GM18517 (cell line): ENCODE measurements around the gene IBSP.

Source experiments
- ATAC-seq: cut with Tn5 transposase; IDR thresholded peaks from one replicate; pipeline ENCODE4 v1.9.1; 2021; ENCODE audit warnings: mild to moderate bottlenecking, moderate library complexity; ENCODE audit not compliant: unreplicated experiment

The IBSP gene

DNA sequence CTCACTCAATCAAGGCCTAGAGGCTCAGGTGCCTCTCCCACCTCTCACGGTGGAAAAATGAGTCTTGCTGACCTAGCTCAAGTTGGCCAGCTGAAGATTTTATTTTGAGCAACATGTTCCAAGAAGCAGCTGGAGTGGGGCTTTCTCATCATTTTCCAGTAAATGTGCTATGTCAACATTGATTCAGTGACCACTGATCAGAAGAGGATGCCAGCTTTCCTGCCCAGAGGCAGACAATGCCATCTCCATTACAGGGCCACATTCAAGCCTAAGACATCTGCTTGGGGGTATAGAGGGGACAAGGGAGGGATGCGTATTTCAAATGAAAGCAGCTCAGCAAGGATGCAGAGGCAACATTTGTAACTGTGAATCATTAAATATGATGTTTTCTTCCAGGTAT is 36.4 kb downstream of the IBSP start:
- ATAC-seq, result no peak

DNA sequence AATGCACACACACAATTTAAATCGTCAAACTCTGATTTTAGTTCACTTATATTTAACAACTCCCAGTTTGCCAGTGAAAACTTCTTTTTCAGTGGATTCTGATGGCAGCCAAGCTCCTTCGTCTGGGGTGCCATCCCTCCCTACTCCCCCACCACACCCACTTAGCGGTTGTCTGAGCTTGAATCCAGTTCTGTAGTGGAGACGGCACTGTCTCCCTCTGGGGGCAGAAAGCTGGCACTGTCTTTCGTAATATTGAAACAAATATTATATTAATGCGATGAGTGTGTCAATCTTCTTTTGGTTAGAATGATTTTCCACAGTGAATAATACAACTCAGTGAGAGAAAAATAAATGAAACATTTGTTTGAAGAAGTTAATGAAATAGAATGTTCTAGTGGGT is 38.9 kb downstream of the IBSP start:
- no peak for ATAC-seq

GRCh38 chr4:87838890-87839591 is 39.7 kb downstream of the IBSP start:
- ATAC-seq, result no peak

GRCh38 chr4:87839592-87839946 is 40.2 kb downstream of the IBSP start:
- no peak for ATAC-seq

DNA sequence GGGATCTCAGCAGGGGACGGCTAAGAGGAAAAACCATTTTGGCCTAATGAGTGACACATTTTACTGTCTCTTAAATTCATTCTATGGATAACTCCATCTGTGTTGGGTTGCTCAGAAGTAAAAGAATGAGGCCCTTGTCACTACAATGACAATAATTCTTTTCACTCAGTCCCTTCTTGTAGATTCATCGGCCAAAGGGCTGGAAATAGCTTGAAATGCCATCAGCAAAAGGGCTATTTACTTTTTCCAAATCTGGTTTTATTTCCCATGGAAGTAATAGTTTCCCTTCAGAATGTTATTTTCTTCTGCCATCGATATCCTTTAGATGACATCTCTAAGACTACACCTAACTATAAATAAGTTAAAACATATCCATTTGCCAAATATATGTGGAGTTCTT is 40.8 kb downstream of the IBSP start:
- no peak for ATAC-seq

DNA sequence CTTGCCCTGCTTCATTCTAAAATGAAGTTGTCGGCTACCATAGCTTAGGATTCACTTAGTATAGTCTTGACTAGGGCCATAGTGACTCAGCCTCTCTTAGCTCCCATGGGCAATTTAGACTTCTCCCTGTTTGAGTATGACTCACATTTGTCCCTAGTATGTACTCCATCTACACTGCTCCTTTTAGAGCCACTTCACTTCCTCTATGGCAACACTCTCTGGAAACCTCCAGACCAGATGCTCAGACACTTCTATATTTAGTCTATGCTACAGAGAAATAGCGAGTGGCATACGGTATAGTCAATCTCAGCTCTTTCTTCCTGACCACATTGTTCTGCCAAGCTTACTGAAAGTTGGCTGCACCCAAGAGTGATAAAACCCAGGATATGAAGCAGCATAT is 44.6 kb downstream of the IBSP start:
- ATAC-seq, result no peak

- no peak for ATAC-seq
Measured at GRCh38 chr4:87844452-87844851, 45.1 kb downstream of the IBSP start.

DNA sequence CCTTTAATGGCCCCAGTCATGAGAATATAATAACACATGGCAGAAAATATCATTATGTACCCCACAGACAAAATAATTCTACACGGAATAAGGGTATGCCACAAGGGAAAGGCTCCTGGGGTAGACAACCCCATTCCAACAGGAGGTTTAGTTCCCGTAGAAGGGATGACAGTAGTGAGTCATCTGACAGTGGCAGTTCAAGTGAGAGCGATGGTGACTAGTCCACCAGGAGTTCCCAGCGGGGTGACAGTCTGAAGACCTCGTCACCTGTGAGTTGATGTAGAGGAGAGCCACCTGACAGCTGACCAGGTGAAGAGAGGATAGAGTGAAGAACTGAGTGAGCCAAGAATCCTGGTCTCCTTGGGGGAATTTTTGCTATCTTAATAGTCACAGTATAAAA is 46.9 kb downstream of the IBSP start:
- no peak for ATAC-seq

DNA sequence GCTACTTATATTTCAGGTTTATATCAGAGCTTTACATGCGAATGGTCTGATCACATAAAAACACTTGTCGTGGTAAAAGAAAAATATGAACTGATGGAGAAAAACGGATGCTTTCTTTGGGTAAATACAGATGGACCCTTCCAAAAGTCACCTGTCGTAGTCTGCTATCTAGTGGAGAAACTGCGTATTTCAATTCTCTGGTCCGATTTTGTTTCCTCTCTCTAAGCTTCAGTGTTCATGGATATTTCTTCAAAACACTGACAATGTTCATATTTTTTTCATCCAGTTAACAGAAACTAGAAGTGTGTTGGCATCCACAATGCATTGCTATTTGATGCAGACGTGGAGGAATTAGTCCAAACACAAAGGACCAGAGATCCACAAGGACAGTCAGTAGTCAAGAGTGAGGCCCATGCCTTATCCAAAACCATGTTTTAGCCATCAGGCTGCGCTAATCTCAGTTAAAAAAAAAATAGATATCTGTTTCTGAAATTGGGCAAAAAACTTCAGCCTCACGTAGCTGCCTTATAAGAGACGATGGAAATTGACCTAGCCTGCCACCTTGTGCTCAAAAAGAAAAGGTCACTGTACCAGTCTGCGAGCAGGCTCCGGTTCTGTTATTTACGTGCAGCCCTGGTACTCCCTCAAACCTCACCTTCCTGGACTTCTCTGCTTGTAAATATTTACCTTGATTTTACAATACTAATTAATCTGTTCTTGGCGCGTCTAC is 49.4 kb downstream of the IBSP start:
- ATAC-seq, result peak; percentile 84

- no peak for ATAC-seq
Measured at GRCh38 chr4:87849612-87850011, 50.3 kb downstream of the IBSP start.

DNA sequence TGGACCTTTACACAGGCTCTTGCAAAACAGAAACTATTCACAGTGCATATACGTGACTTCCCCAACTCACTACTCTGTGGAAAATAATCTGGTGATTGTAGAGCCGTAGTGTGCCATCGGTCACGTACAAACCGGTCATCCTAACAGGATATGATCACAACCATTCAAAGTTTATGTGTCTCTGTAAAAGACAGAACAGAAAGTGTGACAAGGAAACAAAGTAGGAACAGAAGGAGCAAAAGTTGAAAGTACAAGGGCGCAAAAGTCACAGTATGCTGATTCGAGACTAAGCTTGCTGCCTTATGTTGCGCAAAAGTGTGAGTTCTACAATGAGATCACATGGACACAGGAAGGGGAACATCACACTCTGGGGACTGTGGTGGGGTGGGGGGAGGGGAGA is 52.0 kb downstream of the IBSP start:
- ATAC-seq, result no peak

- ATAC-seq, result no peak
Measured at GRCh38 chr4:87851953-87852352, 52.6 kb downstream of the IBSP start.

DNA sequence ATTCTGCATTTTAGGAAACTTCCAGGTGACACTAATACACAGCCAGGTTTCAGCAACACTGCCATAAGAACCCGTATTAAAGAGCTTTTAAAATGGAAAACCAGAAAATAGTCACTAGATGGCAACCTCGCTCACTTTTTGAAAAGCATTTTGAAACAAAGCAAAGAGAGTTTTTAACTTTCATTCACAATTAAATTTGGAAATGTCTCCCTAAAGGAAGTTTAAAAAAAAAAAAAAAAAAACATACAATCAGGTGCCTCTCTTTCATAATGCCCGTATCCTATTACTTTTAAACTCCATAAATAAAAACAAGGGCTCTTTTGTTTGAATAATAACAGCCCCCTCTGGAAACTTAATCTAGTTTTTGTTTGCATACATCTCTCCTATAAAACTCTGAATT is 53.8 kb downstream of the IBSP start:
- ATAC-seq, result no peak

- no peak for ATAC-seq
Measured at GRCh38 chr4:87853891-87854290, 54.5 kb downstream of the IBSP start.

GRCh38 chr4:87855559-87855958 is 56.2 kb downstream of the IBSP start:
- ATAC-seq, result no peak

GRCh38 chr4:87856816-87857215 is 57.5 kb downstream of the IBSP start:
- no peak for ATAC-seq

DNA sequence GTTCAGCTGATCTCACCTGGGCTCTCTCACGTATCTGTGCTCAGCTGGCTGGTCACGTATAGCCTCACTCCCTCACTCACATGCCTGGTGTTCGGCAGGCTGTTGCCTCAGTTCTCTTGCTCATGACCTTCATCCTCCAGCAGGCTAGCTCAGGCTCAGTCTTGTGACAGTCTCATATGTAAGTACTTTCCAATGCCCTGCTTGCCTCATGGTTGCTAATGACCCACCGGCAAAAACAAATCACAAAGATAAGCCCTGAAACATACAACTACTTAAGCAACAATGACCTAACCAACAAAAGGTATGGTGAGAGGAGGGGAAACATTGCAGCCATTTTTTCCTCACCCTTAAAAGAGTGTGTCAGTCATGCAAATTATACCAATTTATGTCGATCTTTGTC is 58.4 kb downstream of the IBSP start:
- ATAC-seq, result no peak
